HG03064 (cell line): Measurements from ENCODE around the gene AQP1.

Experiments used
- ATAC-seq: cut with Tn5 transposase; IDR thresholded peaks from one replicate; pipeline ENCODE4 v1.9.1; 2021; ENCODE audit warnings: low read depth; ENCODE audit not compliant: unreplicated experiment

AQP1 gene

GRCh38 chr7:30905078-30906012 lies 6.3 kb upstream of the AQP1 start:
- ATAC-seq = no peak

DNA sequence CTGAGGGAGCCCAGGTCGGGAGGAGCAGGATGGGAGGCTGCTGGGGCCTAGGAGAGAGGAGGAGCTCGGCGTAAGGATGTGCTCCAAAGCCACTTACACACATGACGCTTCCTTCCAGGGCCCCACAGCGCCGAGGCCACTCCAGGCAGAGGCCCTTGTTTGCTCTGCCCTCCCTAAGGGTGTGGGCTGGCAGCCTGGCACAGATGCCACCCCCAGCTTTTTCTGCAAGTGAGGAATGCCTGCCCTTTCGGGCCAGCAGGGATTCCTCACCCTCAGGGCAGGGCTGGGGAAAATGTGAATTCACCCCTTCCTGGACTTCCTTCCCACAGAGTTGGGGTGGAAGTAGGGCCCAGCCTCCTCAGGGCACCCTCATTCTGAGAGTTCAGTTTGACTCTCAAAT lies 5.6 kb upstream of the AQP1 start:
- no peak for ATAC-seq

GRCh38 chr7:30906515-30907240 lies 5.0 kb upstream of the AQP1 start:
- ATAC-seq = no peak

GRCh38 chr7:30907527-30908267 lies 4.0 kb upstream of the AQP1 start:
- ATAC-seq = no peak

DNA sequence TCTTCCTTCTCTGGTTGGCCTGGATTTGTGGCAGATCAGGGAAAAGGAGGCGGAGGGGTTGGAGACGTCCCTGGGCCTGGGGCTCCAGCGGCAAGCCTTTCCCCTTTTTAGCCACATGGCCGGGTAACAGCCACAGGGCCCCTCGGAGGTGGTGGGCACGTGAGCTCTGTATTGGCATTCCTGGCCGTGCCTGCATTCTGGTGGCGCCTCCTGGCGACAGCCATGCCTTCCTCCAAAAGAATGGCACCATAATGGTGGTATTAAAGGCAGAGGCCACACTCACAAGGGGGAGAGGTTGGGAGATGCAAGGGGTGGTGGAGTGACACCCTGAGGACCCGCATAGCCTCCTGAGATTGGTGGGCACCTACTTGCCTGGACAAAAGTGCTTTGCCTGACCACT lies 3.0 kb upstream of the AQP1 start:
- no peak for ATAC-seq

- no peak for ATAC-seq
These were observed 2.2 kb upstream of the AQP1 start for GRCh38 chr7:30909431-30909830.

- ATAC-seq = no peak
These were observed 1.1 kb upstream of the AQP1 start for GRCh38 chr7:30910411-30911073.

- no peak for ATAC-seq
These were observed 520 bp upstream of the AQP1 start for GRCh38 chr7:30911133-30911532.

GRCh38 chr7:30912021-30912730 lies 523 bp downstream of the AQP1 start:
- ATAC-seq = no peak

DNA sequence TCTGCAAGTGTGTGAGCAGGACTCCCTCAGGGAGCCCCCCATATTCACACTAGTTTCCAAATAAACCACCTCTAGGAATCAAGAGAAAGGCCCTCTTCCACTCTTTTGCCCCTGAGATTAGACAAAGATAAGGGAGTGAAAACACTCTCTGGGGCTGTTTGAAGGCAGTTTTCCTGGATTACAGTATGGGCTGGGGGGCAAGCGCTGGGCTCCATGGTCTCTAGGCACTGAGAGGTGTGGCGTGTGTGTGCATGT lies 1.0 kb downstream of the AQP1 start:
- ATAC-seq = no peak

DNA sequence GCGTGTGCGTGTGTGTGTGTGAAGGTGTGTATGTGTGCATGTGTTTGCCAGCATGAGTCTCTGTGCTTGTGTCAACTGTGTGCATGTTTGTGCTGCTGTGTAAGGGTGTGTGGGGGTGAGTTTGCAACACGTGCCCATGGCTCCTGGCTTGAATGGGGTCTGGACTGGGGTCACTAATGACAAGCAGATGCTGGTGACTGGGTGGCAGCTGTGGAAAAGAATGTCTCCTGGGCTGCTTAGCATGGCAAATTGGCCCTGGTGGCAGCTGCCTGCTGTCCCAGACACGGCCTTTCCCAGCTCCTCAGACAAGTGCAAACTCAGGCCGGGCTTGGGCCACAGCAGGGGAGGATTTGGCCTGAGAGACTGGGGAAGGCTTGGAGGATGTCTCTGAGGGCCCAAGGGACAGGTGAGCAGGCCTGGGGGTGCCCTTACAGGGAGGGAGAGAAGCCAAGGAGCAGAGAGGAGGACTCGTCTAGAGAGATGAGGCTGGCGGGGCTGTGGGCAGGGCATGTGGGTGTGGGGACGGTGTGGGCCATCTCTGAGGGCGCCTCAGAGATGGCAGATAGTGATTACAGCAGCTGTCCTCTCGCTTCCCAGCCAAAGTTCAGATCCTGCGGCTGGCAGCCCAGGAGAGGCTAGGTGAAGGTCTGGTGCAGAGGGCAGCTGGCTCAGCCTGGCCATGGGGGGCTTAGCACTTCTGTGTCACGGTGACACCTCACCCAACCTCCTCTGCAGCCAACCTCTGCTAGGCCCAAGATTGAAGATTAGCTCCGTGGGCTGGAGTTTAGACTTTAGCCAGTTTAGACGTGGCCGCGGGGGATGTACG lies 1.5 kb downstream of the AQP1 start:
- ATAC-seq = no peak

DNA sequence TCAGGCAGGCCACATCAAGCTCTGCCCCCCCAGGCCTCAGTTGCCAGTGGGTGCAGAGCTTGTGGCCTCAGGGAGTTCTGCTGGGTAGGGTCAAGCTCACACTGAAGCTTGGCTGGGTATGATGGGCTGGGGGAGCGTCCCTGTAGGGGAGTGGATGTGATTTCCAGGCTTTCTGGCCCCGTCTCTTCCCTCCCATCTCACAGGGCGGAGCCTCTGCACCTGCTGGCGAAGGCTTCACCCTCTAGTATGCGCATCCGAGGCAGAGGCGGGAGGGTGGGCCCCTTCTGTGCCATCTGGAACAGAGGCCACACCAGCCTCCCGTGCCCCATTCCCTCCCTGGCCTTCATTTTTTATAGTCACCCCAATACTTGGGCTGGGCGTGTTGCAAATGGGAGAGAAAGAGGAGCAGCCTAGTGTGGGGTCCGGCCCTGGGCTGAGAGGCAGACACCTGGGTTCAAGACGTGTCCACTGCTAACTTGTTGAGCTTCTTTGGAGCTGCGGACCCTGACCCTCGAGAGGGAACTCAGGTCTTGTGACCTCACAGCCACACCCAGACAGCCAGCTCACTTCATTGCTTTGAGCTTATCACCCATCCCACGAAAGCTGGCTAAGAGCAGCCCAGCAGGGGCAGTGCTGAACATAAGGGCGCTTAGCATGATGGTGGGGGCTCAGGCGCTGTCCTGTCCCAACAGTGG lies 2.3 kb downstream of the AQP1 start:
- no peak for ATAC-seq

DNA sequence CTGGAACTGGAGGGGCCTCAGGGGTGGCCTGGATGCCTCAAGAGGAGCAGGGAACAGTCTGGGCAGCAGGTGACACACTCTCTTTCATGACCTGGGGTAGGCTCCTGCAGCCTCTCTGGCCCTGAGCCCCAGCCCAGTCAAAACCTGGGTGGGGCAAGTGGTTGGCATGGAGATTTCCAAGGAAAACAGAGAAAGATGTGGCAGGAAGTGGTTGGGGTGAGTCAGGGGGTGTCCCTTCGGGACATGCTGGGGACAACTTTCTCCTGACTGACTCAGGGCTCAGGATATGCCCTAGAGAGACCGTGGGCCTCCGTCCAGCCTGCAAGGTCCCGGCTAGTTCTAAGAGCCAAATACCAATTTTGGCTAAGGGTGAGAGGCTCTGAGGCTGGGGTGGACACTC lies 2.9 kb downstream of the AQP1 start:
- ATAC-seq = no peak

GRCh38 chr7:30915005-30915601 lies 3.5 kb downstream of the AQP1 start:
- no peak for ATAC-seq

- no peak for ATAC-seq
These were observed 4.1 kb downstream of the AQP1 start for GRCh38 chr7:30915751-30916150.

GRCh38 chr7:30916255-30916654 lies 4.6 kb downstream of the AQP1 start:
- no peak for ATAC-seq

GRCh38 chr7:30916767-30917166 lies 5.1 kb downstream of the AQP1 start:
- ATAC-seq = no peak

DNA sequence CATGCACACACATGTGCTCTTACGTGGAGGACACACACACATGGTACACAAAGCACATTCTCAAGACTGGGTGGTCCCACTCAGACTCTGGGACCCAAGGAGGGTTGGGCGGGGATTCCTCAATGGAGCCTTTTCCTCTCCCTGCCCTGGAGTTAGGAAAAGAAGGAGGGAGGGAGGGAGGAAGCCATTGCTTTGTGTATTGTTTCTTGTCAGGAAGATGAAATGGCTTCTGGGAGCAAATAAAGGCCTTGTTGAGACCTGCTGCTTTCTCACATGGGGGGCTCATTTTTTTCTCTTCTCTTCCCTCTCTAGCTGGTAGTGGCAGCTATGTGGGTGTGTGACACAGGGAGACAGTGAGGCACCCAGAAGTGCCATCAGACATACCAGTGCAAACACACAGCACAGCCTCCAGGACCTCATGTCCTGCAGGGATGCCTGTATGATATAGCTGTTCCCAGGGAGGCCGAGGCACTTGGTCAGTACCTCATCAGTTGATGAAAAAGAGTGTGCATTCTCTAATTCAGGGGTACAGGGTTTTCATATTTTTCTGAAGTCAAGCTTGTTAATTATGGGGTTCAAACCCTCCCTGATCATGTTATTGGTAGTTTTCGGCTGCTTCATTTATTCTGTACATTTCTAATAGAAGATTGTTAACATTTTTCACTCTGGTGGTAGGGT lies 5.7 kb downstream of the AQP1 start:
- ATAC-seq = no peak
